ENCODE results near the gene MFSD2A.
"Not testable (repeated sequence)": the region's sequence is repeated elsewhere in the genome, so short reads cannot be mapped to it uniquely, and the experiment has no call there.

Gene MFSD2A

GRCh38 chr1:40007481-40008034 lies 52.6 kb downstream of the MFSD2A start:
- not testable (repeated sequence) for DNase-seq

DNA sequence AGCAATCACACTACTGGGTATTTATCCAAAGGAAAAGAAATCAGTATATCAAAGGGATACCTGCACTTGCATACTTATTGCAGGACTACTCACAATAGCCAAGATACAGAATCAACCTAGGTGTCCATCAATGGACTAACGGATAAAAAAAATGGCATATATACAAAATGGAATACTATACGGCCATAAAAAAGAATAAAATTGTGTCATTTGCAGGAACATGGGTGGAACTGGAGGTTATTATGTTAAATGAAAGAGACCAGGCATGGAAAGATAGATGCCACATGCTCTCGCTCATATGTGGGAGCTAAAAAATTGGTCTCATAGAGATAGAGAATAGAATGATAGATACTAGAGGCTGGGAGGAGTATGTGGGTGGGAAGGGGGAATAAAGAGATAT lies 56.3 kb downstream of the MFSD2A start:
- DNase-seq: no peak

DNA sequence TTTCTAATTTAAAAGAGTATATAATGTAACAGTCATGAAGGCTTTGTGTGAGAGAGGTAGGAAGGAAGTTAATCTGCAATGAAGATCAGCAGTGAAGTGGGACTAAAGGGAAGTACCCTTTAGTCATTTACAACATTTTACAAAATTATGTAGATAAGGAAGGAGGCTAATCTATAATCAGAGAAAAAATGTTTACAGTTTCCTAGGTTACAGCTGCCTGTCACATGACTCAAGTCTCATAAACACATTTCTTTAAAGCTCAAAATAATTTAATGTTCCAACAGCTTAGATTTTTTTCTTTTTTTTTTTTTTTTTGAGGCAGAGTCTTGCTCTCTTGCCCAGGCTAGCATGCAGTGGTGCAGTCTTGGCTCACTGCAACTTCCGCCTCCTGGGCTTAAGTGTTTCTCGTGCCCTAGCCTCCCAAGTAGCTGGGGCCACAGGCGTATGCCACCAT lies 59.3 kb downstream of the MFSD2A start:
- DNase-seq: no peak

DNA sequence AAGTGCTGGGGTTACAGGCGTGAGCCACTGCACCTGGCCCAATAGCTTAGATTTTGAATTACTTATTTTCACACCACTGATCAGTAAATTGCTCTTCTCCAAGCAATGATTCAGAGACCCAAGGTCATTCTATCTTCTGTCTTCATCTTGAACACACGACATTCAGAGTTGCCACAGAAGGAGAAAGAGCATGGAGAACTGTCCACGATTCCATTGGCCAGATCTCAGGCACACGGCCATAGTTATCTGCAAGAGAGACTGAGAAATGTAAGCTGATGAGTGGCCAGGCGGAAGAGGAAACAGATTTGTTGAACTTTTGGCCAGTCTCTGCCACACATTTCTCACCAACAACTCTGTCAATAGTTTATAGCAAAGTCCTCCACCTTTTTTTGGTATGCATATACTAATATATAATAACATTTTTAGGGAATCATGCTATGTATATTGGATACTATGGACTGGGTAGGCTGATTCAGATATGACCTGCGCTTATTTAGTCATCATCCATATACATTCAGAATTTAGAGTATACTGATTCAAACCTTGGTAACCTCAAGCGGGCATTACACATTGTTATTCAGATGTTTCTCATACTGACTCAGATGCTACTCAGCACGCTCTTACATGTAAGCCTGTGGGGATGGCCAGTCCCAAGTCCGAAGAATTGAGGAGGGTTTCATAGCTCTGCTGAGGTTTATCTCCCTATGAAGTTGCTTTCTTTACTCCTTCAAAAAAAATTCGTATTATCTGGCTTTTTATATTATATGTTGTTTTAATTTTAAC lies 60.1 kb downstream of the MFSD2A start:
- DNase-seq: no peak

- no peak for DNase-seq
Measured at GRCh38 chr1:40017951-40018575, 63.1 kb downstream of the MFSD2A start.
